NB4 (cell line): ENCODE results near the gene PTTG2.

Experiments
- CTCF ChIP-seq: IDR thresholded peaks from one replicate; pipeline ENCODE4 v1.5.1; 2012; ENCODE audit warnings: low read depth, low read length
- POLR2A ChIP-seq: IDR thresholded peaks from 2 replicates; pipeline ENCODE4 v1.6.1; 2011; ENCODE audit warnings: mild to moderate bottlenecking; ENCODE audit not compliant: insufficient read length; ENCODE audit errors: extremely low read depth

GRCh38 chr4:37999965-38000364 is 39.8 kb downstream of the PTTG2 start:
- TF ChIP-seq CTCF (no peak), POLR2A (no peak)
